ENCODE data around the gene CLIP1. TPM values are rescaled to one million over a fixed set of nuclear protein-coding genes. Genes with fewer than 3 reads are reported as not detected.

Gene CLIP1
- total RNA-seq, 2 experiments from 2014 or later, result 65.3 to 73.4 TPM

GRCh38 chr12:122336015-122336946 is 86.2 kb downstream of the CLIP1 start:
- Mint-ChIP-seq H3K4me1 (peaks cover 18% of the 10 kb centered on the region), H3K27me3 (no peaks in the 10 kb centered on the region)

GRCh38 chr12:122333142-122334087 is 89.1 kb downstream of the CLIP1 start:
- Mint-ChIP-seq H3K27ac (no peak overlapping the region), H3K36me3 (ENCODE audit: low read depth) (peaks cover 35% of the 10 kb centered on the region), H3K4me3 (no peak overlapping the region), H3K27me3 (no peaks in the 10 kb centered on the region), H3K9me3 (no peaks in the 10 kb centered on the region), H3K4me1 (peaks cover 18% of the 10 kb centered on the region)
- CTCF ChIA-PET, result interaction anchor here (1.3 to 2.8 kb wide), 5 partner anchors 23 to 138 kb away, joined by 3 to 11 read pairs (median 4); no protein-coding TSS in a partner anchor
- DNase-seq, result no peak
- POLR2A ChIA-PET, result interaction anchor here (1.0 kb wide), 1 partner anchor 25 kb away, joined by 3 read pairs; no protein-coding TSS in a partner anchor

More at GRCh38 chr12:122336015-122336946, 86.2 kb downstream of the CLIP1 start:
- POLR2A ChIA-PET, result interaction anchor here (1.0 to 1.7 kb wide), 2 partner anchors 86 to 191 kb away, joined by 3 to 4 read pairs; partner anchors contain the start of genes CLIP1, KNTC1 and RSRC2
- peak overlapping the region; percentile 53 for H3K27ac Mint-ChIP-seq
- no peaks in the 10 kb centered on the region for H3K9me3 Mint-ChIP-seq
- H3K36me3 Mint-ChIP-seq (ENCODE audit: low read depth), result peaks cover 43% of the 10 kb centered on the region
- CTCF ChIA-PET, result interaction anchor here (0.6 to 4.1 kb wide), 24 partner anchors 8 to 1252 kb away, joined by 3 to 27 read pairs (median 4); partner anchors contain the start of gene ZCCHC8
- no peak overlapping the region for H3K4me3 Mint-ChIP-seq
- DNase-seq, result peak; percentile 55

GRCh38 chr12:122327494-122328385 is 94.7 kb downstream of the CLIP1 start:
- ChIA-PET POLR2A (interaction anchor here (0.5 to 1.2 kb wide), 2 partner anchors 29 to 61 kb away, joined by 3 read pairs; no protein-coding TSS in a partner anchor), CTCF (interaction anchor here (0.8 to 1.7 kb wide), 2 partner anchors 8 to 28 kb away, joined by 3 to 7 read pairs; no protein-coding TSS in a partner anchor)
- DNase-seq, result no peak
- H3K4me1 Mint-ChIP-seq, result peaks cover 22% of the 10 kb centered on the region
- no peak overlapping the region for H3K4me3 Mint-ChIP-seq
- H3K27ac Mint-ChIP-seq, result peak overlapping the region; percentile 79
- peaks cover 33% of the 10 kb centered on the region for H3K36me3 Mint-ChIP-seq (ENCODE audit: low read depth)
- H3K9me3 Mint-ChIP-seq, result no peaks in the 10 kb centered on the region
- no peaks in the 10 kb centered on the region for H3K27me3 Mint-ChIP-seq

GRCh38 chr12:122327014-122327413 is 95.5 kb downstream of the CLIP1 start:
- ChIA-PET POLR2A (no interaction called here), CTCF (interaction anchor here (0.8 to 1.7 kb wide), 2 partner anchors 9 to 29 kb away, joined by 3 to 7 read pairs; no protein-coding TSS in a partner anchor)
- Mint-ChIP-seq H3K4me1 (peaks cover 22% of the 10 kb centered on the region), H3K27ac (peak overlapping the region; percentile 79), H3K4me3 (no peak overlapping the region), H3K9me3 (no peaks in the 10 kb centered on the region), H3K27me3 (no peaks in the 10 kb centered on the region), H3K36me3 (ENCODE audit: low read depth) (peaks cover 37% of the 10 kb centered on the region)
- DNase-seq, result no peak

- H3K27me3 Mint-ChIP-seq, result no peaks in the 10 kb centered on the region
- ChIA-PET CTCF (interaction anchor here (0.7 to 1.7 kb wide), 3 partner anchors 9 to 29 kb away, joined by 3 to 7 read pairs (median 3); no protein-coding TSS in a partner anchor), POLR2A (no interaction called here)
- DNase-seq, result no peak
- H3K9me3 Mint-ChIP-seq, result no peaks in the 10 kb centered on the region
- H3K27ac Mint-ChIP-seq, result peak overlapping the region; percentile 79
- peaks cover 22% of the 10 kb centered on the region for H3K4me1 Mint-ChIP-seq
- H3K4me3 Mint-ChIP-seq, result no peak overlapping the region
- H3K36me3 Mint-ChIP-seq (ENCODE audit: low read depth), result peaks cover 37% of the 10 kb centered on the region
Observed at GRCh38 chr12:122326586-122326985, 95.9 kb downstream of the CLIP1 start.

- no peak for DNase-seq
- H3K36me3 Mint-ChIP-seq (ENCODE audit: low read depth), result peaks cover 43% of the 10 kb centered on the region
- POLR2A ChIA-PET, result no interaction called here
Observed at GRCh38 chr12:122323311-122324019, 99.0 kb downstream of the CLIP1 start.

GRCh38 chr12:122322501-122322900 is 100.0 kb downstream of the CLIP1 start:
- no peaks in the 10 kb centered on the region for H3K27me3 Mint-ChIP-seq
- peaks cover 47% of the 10 kb centered on the region for H3K36me3 Mint-ChIP-seq (ENCODE audit: low read depth)

More at GRCh38 chr12:122323311-122324019, 99.0 kb downstream of the CLIP1 start:
- no peak overlapping the region for H3K27ac Mint-ChIP-seq
- H3K4me3 Mint-ChIP-seq, result no peak overlapping the region
- CTCF ChIA-PET, result interaction anchor here (1.0 to 4.2 kb wide), 4 partner anchors 12 to 193 kb away, joined by 3 to 21 read pairs (median 5); no protein-coding TSS in a partner anchor
- H3K4me1 Mint-ChIP-seq, result peaks cover 24% of the 10 kb centered on the region
- no peaks in the 10 kb centered on the region for H3K27me3 Mint-ChIP-seq
- H3K9me3 Mint-ChIP-seq, result no peaks in the 10 kb centered on the region

GRCh38 chr12:122318607-122319605 is 103.6 kb downstream of the CLIP1 start:
- H3K4me1 Mint-ChIP-seq, result peaks cover 3% of the 10 kb centered on the region
- CTCF ChIA-PET, result no interaction called here
- no peaks in the 10 kb centered on the region for H3K9me3 Mint-ChIP-seq
- H3K4me3 Mint-ChIP-seq, result no peak overlapping the region
- no peaks in the 10 kb centered on the region for H3K27me3 Mint-ChIP-seq
- POLR2A ChIA-PET, result no interaction called here
- H3K27ac Mint-ChIP-seq, result no peak overlapping the region
- H3K36me3 Mint-ChIP-seq (ENCODE audit: low read depth), result peaks cover 54% of the 10 kb centered on the region
- no peak for DNase-seq

More at GRCh38 chr12:122322501-122322900, 100.0 kb downstream of the CLIP1 start:
- no peak for DNase-seq
- peaks cover 19% of the 10 kb centered on the region for H3K4me1 Mint-ChIP-seq
- ChIA-PET POLR2A (no interaction called here), CTCF (interaction anchor here (1.7 to 4.2 kb wide), 3 partner anchors 13 to 149 kb away, joined by 4 to 21 read pairs (median 6); no protein-coding TSS in a partner anchor)
- H3K9me3 Mint-ChIP-seq, result no peaks in the 10 kb centered on the region
- H3K4me3 Mint-ChIP-seq, result no peak overlapping the region
- H3K27ac Mint-ChIP-seq, result no peak overlapping the region

- CTCF ChIA-PET, result interaction anchor here (0.8 to 1.0 kb wide), 2 partner anchors 42 to 46 kb away, joined by 3 to 5 read pairs; no protein-coding TSS in a partner anchor
- Mint-ChIP-seq H3K4me3 (no peak overlapping the region), H3K27ac (no peak overlapping the region), H3K27me3 (no peaks in the 10 kb centered on the region), H3K36me3 (ENCODE audit: low read depth) (peaks cover 35% of the 10 kb centered on the region), H3K9me3 (no peaks in the 10 kb centered on the region), H3K4me1 (no peaks in the 10 kb centered on the region)
- DNase-seq, result no peak
- POLR2A ChIA-PET, result no interaction called here
Observed at GRCh38 chr12:122312926-122313325, 109.5 kb downstream of the CLIP1 start.

- peaks cover 30% of the 10 kb centered on the region for H3K36me3 Mint-ChIP-seq (ENCODE audit: low read depth)
- no peak overlapping the region for H3K4me3 Mint-ChIP-seq
- ChIA-PET POLR2A (no interaction called here), CTCF (no interaction called here)
- H3K4me1 Mint-ChIP-seq, result no peaks in the 10 kb centered on the region
- DNase-seq, result no peak
- no peaks in the 10 kb centered on the region for H3K27me3 Mint-ChIP-seq
- no peaks in the 10 kb centered on the region for H3K9me3 Mint-ChIP-seq
- H3K27ac Mint-ChIP-seq, result no peak overlapping the region
Observed at GRCh38 chr12:122311696-122312095, 110.8 kb downstream of the CLIP1 start.
